MM.1S (cell line): ENCODE results near the gene DENND1A.

Experiments
- CTCF ChIP-seq: fragments of 300-600 bp; sonication (generic); IDR thresholded peaks from 2 replicates; pipeline ENCODE4 v1.5.1; 2016; ENCODE audit warnings: antibody characterized with exemption, low read length, mixed read lengths
- EZH2 ChIP-seq: fragments of 300-600 bp; sonication (generic); optimal IDR thresholded peaks from 2 replicates; pipeline ENCODE3; 2017; ENCODE audit warnings: low read depth, mild to moderate bottlenecking, antibody characterized with exemption, low read length, mixed read lengths

GRCh38 chr9:123337971-123338370 lies 592.0 kb downstream of the DENND1A start:
- TF ChIP-seq CTCF (no peak), EZH2 (no peak)
